CD4-positive, alpha-beta T cell treated with Interleukin-21 for 1 hour (primary cell): ENCODE data around the gene GLI2.

ENCODE experiments used
- DNase-seq: peaks from one replicate; pipeline ENCODE4 v3.0.0-alpha.2; 2020

GLI2 gene

DNA sequence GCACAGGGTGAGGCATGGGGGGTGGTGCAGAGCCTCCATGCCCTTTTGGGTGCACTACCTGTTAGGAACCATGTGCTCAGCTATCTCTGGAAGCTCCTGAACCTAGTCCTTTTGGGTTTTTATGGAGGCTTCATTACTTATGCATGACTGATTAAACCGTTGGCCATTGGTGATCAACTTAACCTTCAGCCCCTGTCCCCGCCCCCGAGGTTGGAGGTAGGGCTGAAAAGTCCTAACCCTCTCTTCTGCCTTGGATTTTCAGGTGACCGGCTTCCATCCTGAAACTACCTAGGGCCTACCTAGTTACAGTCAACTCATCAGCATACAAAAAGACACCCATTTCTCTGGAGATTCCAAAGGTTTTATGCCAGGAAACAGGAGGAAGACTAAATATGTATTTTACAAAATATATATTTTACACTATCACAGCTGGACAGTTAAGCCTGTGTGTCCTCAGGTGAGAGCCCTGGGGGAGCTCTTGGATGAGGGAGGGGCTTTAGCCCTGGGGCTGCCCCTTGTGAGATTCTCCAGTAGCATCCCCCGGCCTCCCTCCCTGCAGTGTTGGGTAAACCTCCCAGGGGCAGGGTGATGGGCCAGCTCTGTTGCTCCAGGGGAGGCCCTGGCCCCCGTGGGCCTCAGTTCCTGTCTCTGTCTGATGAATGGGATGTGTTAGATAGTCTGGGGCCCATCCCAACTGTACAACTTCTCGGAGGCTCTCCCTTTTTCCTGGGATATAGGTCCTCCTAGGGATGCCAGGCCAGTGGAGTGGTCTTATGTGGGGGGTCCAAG lies 24.1 kb downstream of the GLI2 start:
- no peak for DNase-seq

GRCh38 chr2:120760446-120761135 lies 24.9 kb downstream of the GLI2 start:
- no peak for DNase-seq

DNA sequence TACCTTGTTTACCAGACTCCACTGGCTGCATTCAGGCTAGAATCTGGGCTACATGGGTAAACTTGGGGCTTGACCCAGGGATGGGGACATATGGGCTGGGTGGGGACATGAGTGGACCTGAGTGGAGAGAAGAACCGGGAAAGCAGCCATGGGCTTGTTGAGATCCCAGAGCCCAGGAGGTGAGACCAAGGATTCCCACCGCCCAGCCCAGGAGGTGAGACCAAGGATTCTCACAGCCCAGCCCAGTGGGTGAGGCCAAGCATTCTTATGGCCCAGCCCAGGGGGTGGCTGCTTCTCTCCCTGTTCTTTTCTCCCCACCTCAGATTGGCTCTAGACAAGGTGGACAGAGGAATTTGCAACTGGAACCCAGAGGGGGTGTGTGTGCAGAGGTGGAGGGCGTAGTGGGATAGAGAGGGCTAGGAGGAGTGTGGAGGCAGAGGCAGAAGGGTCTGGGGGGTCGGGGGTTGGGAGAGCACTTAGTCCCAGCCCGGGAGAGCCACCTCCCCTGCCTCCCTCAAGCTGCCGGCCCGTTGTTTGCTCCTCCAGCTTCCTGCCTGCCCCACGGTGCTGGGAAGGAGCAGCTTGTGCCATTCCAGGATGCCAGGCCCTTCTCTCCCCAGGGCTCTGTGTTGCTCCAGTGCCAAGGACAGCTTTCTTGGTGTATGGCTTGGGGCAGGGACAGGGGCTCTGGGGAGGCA lies 25.6 kb downstream of the GLI2 start:
- DNase-seq = no peak

- no peak for DNase-seq
Observed at GRCh38 chr2:120761911-120762310, 26.2 kb downstream of the GLI2 start.

GRCh38 chr2:120762341-120763061 lies 26.8 kb downstream of the GLI2 start:
- DNase-seq = no peak

GRCh38 chr2:120763508-120763907 lies 27.8 kb downstream of the GLI2 start:
- no peak for DNase-seq

GRCh38 chr2:120763931-120764330 lies 28.3 kb downstream of the GLI2 start:
- DNase-seq = no peak

- no peak for DNase-seq
Observed at GRCh38 chr2:120764492-120764891, 28.8 kb downstream of the GLI2 start.

- DNase-seq = no peak
Observed at GRCh38 chr2:120764991-120765677, 29.5 kb downstream of the GLI2 start.

DNA sequence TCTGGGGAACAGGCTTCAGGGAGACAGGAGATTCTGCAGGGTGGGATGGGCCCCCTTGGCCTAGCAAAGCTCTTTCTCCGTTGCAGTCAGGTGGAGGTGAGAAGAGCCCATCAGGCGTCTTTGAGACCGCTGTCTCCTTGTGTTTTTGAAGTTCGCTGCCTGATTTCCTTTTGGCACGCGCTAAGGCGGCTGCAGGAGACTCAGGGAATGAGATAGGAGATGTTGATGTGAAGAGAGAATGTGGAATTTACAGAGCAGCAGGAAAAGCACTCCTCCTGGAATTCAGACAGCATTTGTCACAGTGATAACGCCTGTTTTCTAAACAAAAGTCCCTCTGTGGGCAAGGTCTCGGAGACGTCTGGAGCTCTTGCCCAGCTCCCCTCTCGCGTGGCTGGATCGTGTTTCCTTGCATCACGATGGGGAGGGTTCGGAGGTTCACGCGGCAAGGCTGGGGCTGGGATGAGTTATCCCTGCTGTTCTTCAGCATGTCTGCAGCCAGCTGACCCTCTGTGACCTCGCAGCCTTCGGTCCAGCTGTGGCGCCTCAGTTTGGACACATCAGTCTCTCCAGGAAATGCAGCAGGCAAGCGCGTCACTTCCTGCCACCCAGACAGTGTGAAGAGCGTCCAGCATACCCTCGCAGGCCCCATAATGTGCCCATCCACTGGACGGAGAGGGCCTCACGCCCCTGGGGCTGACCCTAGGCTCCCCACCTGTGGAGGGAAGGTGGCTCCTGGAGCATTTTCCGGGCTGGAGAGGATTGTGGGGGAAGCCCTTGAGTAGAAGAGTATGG lies 30.2 kb downstream of the GLI2 start:
- no peak for DNase-seq

GRCh38 chr2:120766470-120767351 lies 31.0 kb downstream of the GLI2 start:
- DNase-seq = no peak

DNA sequence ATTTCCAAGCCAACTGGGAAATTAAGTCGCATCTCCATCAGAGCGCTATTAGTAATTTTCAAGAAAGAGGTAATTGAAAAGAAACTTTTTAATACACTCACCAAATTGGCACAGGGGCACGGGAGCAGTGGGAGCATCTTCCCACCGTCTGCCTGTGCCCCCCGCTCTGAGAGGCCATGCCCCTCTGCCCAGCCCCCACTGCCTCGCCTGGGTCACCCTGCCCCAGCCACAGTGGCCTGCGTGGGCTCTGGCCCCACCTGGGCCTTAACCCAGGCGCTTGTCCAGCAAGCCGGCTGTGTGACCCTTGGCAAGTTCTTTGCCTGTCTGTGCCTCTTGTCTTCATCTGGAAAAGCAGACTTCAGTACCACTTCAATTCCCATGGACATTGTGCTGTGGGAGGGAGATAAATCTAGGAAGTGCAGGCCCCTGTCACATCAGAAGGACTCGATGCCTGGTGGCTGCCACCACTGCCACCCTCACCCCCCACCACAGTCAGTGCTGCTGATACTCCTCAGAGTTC lies 31.9 kb downstream of the GLI2 start:
- DNase-seq = no peak

DNA sequence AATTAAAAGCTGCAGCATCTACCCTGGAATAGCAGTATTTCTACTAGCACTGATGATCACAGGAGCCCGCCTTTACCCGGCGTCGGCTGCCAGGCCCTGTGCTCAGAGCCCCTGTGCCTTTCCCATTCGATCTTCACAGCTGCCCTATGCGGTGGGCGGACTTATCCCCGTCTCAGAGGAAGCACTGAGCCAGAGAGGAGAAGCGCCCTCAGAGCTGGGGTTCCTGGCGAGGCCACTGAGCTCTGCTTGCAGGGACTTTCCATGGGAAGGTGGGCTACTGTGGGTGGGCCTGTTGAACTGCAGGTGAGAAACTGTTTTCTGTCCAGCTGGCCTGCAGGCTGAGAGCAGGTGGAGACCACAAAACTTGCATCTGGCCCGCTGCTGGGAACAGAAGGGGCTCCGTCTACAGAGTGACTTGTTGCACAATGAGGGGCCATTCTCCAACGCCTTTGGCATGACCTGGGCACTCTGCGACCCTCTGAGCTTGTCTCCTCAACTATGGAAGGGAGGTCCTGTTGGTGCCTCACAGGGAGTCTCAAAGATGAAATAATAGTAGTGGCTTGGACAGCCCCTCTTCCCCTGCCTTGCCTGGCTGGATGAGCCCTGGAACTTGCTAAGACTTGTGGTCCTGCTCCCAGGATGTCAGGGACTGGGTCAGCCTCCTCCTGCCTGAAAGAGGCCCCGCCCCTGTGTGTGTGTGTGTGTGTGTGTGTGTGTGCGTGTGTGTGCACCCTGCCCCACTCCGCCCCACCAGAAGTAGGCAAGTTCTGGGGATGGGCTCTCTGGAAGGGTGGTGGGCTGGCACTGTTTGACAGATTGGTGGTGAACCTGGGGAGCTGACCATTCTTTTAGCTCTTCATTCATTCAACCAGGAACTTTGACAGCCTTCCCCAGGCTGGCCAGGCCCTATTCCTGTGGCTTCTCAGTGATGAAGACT lies 32.7 kb downstream of the GLI2 start:
- no peak for DNase-seq

GRCh38 chr2:120769076-120769786 lies 33.6 kb downstream of the GLI2 start:
- no peak for DNase-seq

- DNase-seq = no peak
Observed at GRCh38 chr2:120769787-120770120, 34.1 kb downstream of the GLI2 start.

- DNase-seq = no peak
Observed at GRCh38 chr2:120770176-120770575, 34.5 kb downstream of the GLI2 start.

DNA sequence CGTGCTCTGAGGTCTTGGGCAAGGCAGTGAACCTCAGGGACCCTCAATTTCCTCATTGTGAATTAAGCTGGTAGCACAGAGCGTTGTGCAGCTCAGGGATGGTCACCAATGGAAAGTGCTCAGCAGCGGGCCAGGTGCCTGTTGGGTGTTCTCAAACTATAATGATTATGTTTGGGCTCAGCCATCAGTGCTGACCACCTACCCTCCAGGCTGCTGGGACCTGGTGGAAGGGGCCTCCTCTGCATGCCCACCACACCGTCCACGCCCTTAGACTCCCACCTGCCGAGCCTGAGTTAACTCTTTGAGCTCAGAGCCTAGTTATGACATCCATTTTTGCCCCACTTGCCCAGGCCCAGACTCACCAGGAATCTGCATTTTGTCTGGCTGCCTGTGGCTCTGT lies 35.0 kb downstream of the GLI2 start:
- DNase-seq = no peak

DNA sequence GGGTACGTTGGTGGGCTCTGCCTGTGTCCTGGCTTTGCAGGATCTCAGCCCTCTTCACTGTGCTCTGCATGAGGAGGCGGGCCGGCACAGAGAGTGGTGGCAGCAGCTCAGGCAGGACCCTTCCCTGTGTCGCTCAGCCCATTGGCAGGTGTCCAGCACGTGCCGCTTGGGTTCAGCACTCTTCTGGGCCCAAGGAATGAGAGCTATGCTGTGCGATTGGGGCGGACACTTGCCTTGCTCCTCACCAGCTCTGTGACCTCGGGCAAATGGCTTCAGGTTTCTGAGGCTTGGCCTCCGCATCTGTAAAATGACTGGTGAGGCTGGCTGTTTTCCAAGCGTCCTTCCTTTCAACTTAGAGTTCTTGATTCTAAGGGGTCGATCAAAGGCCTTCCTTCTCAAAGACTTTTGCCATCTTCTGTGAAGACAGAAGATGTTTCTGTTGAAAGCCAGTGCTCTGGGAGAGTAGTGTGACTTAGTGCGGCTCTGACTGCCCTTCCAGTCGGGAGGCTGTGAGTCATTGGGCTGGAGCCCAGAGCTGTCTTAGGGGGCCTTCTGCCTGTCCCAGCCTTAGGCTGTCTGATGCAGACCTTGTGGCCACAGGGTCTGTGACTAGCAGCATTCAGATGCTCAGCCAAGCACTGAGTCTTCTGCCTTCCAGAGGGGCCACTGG lies 35.6 kb downstream of the GLI2 start:
- no peak for DNase-seq
